ENCODE data around the gene XPA.
"Not testable (repeated sequence)": the region's sequence is repeated elsewhere in the genome, so short reads cannot be mapped to it uniquely, and the experiment has no call there.

The XPA gene

DNA sequence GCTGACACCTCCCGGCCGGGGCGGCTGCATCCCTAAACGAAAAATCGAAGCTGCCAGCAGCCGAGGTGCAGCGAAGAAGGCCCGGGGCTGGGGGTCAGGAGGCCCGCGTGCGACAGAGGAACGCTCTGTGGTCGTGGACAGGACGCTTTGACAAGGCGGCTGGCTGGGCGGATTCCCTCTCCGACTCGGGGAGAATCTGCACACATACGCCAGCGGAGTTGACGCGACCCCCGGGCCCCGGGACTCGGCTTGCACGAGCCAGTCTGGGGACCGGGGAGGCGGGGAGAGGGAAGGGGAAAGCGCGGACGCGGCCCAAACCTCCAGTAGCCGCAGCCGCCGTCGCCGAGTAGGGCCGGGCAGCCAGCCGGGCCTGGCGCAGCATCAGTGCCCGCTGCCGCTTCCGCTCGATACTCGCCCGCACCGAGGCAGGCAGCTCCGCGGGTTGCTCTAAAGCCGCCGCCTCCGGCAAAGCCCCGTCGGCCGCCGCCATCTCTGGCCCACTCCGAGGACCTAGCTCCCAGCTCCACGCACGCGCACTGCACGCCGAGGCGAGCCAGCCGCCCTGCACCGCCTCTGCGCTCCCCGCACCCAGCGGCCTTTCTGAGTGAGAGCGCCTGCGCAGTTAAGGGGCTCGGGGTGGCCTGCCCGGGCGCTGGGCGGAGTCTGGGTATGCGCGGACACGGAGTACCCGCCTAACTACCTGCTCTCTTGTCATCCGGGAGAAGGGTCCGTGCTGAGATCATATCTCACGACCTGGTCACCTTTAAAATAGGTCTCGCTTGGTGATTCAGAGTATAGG is at the start of gene XPA:
Gene XPA (minus strand): TSS at position 538 of the 799 bp plus-strand sequence. CDS start 48 bp downstream, at position 490.
- peak; percentile 98 for DNase-seq

DNA sequence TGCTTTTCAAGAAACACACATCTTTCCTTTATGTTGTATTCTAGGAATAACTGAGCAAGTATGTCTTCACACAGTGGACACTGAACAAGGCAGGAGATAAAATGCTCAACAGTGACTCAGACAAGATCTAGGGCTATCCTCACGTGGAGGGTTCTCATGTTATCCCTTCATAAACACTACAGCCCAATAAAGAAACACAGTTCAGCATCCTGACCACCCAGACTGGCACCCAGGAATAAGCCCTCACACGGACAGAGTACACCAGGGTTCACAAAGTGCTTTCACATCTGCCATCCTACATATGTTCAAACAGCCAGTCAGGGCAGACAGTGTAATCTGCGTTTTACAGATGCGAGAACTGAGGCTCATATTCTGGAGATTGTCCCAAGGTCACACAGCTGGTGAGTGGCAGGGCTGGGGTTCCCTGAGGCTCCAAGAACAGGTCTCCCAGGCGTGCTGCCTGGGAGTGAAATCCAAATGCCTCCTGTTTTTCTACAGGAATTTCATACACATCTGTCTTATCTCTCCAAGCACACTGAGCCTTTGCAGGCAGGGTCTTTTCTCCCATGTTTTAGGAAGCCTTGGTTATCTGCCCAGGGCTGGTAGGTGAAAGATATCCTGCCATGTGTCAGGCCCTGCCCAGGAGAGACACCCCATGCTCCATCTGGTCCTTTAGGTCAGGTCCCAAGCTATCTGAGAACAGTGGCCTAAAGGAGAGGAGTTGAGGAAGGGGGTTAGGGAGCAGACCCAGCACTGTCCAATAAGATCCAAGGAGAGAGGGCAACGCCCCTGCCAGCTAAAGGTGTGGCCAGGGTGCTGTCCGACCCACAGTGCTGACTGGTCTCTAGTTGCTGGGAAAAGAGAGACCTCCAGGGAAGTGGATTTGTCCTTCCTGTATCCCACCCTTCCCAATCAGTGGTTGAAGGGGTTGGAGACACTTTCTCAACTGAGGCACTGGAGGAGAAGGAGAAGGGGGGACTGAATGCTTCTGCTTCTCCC is 47.9 kb upstream of the XPA start:
- DNase-seq, result no peak

DNA sequence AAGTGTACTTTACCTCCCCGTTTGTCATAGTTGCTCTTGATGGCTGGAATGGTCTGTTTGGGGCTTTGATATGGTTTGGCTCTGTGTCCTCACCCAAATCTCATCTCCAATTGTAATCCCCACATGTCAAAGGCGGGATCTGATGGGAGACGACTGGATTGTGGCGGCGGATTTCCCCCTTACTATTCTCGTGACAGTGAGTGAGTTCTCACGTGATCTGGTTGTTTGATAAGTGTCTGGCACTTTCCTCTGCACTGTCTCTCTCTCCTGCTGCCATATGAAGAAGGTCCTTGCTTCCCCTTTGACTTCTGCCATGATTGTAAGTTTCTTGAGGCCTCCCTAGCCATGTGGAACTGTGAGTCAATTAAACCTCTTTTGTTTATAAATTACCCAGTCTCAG is 46.9 kb upstream of the XPA start:
- DNase-seq, result not testable (repeated sequence)

DNA sequence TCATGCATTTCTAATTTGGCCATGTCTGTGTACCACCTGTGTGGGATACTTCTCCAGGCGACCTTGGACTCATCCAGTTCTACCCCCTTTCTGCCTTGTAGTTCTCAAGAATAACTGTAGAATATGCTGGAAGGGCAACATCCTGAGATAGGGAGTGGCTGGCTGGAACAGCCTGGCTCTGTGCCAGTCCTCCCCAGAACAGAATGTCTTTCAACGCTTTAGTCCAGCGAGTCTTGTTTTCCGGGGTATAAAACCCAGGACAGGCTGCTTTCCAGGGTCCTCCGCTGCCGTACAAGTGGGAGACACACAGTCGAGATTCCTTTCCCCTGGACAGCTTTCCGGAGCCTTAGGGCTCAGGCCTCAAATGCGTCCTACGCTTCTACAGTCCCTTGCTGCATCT is 45.4 kb upstream of the XPA start:
- no peak for DNase-seq

DNA sequence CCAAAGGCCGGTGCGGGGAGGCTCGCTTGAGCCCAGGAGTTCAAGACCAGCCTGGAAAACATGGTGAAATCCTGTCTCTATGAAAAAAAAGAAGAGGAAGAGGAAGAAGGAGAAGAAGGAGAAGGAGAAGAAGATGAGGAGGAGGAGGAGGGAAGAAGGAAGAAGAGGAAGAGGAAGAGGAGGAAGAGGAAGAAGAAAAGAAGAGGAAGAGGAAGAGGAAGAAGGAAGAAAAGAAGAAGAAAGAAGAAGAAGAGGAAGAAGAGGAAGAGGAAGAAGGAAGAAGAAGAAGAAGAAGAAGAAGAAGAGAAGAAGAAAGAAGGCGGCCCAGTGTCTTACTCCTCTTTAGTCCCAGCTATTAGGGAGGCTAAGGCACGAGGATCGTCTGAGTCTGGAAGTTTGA is 44.8 kb upstream of the XPA start:
- no peak for DNase-seq

DNA sequence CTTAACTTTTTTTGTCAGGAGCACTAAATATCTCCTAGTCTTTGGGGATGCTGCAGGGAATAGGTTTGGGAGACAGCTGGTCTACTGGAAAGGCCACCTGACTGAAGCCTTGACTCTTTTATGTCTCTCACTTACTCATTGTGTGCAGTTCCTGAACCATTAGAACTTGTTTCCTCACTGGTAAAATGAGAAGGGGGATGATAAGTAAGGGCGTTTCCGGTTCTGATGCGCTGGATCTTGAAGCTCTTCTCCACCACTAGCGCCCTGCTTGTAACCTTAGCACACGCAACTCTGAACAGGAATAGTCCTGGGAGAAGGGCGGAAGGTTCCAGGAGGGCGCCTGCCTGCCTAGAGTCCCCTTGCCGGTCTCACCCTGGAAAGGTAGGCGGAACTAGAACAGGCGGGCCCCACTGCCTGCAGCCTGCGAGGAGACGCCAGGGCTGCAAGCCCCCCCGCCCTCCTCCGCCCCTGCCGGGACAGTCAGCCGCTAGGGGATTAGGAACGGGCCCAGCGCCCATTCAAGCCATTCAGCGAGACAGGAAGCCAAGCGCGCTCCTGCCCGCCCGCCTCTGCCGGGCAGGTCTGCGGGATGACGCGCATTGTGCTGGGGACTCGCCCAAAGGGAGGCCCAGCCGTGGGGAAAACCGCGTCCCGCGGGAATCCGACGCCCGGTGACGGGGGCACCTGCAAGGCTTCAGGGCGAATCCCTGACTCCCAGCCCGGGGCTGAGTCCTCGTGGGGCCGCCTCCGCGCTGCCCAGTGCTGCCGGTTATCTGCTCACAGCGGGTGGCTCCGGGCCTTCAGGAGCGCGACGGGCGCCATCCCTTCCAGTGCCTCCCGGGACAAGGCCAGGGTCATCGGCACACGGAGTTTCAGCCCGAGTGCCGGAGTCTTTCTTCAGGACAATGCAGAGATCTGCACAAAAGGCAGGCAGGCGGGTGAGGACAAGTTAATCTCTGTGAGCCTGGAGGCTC is 44.0 kb upstream of the XPA start:
- no peak for DNase-seq

DNA sequence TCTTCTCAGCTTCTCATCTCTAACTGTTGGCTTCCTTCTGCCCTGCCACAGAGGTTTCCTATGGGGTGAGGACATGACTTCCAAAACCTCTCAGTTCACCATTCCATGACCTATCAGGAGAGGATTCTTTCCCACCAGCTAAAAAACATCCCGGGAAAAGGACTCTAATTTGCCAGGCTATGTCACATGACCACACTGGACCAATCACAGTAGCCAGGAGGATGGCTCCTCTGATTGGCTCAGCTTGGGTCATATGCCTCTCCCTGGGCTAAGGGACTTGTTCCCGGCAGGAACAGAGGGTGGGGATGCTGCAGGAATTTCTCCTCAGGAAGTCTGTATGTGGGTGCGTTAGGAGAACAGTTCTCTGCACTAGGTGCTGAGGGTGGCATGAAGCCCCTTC is 40.3 kb upstream of the XPA start:
- no peak for DNase-seq

DNA sequence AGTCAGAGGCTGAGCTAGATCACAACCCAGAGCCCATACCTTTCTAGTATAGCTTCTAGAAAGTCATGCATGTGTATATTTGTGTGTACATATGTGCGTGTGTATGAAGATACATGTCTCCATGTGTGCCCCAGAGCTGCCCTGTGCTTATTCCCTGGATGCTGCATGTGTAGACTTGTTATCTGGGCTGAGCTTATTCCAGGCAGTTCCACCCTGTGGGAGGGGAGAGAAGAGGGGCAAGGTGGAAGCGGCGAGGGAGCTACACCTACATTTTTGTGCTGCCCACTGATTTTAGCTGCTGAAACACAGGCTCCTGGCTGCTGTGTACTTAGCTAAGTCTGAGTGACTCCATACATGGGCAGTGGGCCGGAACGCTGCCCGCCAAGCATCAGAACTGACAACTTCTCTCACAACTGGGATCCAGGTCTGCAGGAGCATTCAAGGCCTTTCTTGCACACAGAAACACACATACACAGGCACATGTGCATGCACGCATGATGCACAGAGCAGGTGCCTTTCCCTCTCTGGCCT is 38.0 kb upstream of the XPA start:
- DNase-seq, result no peak

DNA sequence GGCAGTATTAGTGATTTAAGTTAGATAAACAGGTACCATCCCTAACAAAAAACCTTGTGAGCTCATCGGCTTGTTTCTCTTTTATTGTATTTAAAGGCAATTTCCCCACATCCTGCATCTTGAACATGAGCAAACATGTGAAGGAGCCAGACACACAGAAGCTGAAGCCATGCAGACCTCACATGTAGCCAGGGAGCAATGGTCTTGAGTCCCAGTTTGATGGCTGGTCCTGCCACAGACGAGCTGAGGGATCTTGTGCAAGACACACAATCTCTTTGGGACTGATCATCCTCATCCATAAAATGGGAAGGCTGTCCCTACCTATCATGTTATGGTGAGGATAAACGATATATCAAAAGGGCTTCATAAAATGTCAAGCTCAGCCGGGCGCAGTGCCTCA is 29.6 kb upstream of the XPA start:
- no peak for DNase-seq

DNA sequence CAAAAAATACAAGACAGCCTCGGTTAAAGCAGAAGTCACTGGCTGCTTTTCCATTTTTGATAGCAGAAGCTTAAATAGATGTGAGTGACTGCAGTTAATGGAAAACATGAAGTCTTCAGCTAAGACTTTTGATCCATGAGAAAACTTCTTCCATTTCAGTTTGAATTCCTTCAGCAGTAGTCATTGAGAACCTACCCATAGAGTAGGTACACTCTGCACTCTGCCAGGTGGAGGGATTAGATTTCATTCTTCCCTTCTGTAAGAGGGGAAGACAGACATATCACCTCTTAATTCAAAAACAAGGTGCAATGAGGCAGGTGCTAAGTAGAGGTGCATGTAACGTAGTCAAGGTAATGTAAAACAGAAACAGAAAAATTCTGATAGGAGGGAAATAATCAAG is 26.7 kb upstream of the XPA start:
- no peak for DNase-seq

DNA sequence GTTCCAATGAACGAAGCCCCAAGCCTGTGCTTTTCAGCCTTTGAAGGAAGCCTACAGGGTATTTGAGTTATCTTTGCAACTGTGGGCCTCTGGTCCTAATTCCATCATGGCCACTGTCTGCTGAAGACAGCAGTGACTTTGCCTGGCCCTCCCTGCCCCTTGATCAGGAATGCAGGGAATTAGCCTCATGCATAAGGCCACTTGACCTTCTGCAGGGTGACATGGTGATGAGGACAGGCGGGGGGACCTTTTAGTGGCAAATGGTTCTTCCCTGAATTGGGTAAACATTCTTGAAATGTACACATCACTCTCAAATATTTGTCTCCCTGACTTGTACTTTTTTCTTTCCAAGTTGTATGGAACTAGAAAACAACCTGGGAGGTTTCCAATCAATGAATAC is 25.2 kb upstream of the XPA start:
- DNase-seq, result no peak

DNA sequence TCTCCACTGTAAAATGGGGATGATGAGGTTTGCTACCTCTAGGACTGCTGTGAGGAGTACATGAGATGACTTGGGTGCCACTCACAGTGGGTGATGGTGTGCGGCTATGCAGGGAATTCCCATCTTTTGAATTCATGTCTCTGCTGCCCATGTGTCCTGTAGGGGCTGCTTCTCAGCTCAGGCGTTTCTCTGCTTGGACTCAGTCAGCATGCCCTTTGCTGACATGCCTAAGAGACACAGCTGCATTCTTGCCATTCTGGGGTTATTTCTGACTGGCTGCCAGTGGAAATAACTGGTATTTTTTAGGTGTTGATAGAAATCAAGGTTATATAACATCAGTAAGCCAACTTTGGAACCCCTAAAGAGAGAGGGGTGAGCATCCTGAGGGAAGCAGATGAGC is 24.3 kb upstream of the XPA start:
- DNase-seq, result no peak

DNA sequence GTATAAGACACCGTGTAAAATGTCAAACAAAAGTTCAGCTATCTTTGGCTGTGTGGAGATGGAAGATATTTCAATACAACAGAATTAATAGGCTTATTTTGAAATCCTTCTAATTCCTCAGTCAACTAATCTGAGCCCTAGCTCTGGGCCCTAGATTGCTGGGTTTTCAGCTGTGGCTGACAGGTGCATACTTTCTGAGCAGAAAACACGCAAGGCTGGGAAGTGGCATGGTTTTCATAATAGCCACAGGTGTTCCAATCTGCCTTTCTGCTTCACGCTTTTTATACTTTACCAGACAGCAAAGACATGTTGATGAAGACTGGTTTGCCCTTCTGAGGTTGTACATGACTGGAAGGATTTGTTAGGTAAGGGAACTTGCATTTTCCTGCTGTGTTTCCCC is 20.7 kb upstream of the XPA start:
- DNase-seq, result no peak

DNA sequence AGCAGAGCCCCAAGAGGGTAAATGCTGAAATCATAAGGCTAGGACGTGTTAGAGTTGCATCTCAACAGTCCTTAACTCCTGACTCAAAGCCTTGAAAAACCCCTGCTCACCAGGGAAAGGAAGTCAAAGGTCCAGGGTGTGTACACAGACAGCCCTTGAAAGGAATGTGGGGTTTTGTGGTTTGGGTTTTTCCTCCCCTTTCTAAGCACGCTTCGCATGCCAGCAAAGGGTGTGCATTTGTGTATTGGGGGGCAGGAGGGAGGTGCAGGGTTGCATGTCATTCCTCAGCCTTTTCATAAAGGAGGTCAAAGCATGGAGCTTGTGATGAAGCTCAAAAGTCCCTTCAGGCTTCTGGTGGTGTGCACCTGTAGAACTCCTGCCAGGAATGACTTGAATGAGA is 17.3 kb upstream of the XPA start:
- no peak for DNase-seq

DNA sequence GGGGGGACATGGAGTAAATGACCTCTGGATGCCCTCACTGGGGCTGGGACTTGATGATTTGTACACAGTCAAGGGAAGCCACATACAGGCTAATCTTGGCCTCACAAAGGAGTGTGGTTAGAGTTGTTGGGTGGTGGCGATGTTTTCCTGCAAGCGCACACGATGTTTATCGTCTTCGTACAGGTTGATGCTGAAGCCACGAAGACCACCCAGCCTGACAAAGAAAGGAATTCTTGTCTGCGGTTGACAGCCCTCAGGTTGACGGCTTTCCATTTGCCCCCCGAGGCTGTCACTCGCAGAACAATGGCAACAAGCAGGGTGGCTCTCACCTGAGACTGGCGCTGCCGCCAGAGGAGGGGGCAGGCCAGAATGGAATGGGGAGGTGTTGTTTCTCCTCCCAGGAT is 14.1 kb upstream of the XPA start:
- no peak for DNase-seq

DNA sequence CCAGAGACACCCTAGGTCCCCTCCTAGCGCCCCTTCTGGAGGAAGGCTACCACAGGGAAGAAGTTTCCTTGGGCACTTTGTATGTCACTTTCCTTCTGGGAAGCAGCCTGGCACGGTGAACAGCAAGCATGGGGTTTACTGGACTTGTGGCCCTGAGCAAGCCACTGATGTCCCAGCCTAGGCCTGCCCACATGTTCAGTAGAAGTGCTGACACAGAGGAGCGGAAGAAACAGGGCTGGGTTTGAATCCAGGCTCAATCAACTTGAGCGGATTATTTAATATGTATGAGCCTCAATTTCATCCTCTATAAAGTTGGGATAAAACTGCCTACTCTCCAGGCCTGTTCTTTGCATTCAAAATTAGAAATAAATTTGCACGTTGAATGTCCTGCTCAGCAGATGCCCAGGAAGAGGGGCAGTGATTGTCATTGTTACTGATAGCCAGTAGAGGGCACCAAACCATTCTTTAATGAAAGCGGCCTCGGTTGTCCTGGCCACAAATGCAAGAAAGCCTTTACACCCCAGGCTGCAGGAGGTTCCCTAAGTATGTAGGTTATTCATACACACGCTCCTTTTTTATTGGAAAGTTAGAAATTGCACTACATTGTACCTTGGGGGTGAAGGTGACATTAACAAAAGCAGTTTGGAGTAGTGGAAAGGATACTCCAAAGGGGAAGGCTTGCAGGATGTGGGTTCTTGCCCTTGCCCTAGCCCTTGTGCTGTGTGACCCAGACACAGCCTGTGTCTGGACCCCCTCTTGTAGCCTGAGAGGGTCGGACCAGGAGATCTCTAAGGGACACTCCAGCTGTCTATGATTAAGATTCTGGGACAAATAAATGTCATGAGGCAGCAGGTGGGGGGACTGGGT is 13.4 kb upstream of the XPA start:
- DNase-seq, result peak; percentile 53

DNA sequence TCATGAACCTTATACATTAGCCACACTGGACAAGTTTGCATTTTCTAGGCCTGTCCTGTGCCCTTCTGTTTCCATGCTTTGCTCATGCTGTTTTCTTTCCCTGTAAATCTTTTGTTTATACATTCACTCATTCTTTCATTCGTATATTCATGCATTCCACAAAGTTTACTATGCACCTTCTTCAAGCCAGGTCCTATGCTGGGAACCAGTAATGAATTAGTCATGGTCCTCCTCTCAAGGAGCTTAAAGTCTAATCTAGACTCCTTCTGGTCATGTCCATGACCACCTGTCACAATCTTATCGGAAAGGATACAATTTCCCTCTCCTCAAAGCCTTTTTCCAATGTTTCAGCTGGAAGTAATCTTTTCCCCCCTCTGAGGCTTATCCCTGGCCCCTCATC is 9.1 kb upstream of the XPA start:
- no peak for DNase-seq

DNA sequence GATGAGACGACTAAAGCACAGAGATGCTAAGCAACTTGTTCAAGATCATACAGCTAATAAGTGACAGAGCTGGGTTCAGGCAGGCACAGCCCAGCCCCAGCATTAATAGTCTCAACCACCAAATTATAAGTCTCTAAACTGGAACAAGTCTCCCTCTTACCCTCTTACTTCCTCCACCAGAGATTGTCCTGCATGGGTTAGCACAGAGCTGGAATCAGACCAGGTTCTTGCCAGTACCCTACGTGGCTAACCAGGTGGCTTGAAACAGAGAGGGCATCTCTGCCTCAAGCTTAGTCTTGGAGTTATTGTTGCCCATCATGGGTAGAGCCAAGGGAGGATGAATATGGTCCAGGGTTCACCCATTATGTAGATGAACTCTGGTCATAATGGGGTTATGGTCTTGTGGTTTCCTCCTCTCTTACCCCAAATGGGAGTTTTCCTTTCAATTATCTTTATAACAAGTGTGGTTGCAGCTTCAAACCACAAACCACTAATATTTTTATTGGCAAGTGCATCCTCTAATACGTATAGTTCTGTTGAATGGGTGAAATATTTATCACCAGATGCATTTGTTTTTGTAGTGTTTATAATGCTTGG is 8.3 kb upstream of the XPA start:
- DNase-seq, result no peak

DNA sequence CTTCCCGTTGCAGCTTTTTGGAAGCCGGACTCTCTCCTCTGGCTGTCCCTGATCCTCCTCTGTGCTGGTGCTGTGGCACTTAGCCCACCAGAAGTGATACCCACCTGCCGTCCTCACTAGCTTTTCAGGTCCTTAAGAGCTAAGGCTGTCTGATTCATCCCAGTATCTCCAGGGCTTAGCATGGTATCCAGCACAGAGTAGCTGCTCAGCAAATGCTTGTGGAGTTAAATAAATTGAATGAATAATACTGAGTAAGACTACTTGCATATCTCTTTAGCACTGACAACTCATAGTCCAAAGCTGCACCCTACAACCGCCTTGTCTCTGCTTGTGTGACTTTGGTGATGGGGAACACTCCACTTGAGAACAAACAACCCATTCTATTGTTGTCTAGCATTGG is 7.7 kb upstream of the XPA start:
- no peak for DNase-seq

DNA sequence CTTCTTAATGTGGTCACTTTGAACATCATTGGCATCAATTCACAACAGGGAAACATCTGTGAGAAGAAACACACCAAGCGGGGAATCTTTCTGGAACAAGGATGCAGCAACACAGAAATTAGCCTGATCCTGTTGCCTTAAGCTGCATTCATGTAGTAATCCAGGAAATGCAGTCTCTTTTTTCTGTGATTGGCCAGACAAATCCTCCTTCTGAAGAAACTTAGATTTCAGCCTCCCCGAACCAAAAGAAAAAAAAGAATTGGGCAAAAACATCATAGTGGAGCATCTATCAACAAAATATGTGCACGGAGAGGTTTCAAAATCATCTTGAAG is 7.2 kb upstream of the XPA start:
- no peak for DNase-seq

Data from CD4-positive, alpha-beta T cell treated with Interferon gamma for 1 hour (primary cell).